ENCODE measurements around the gene TEAD3. TPM values are rescaled to one million over a fixed set of nuclear protein-coding genes. Genes with fewer than 3 reads are reported as not detected.

Gene TEAD3
- total and polyA plus RNA-seq, 11 donors = 25.8 to 54.3 (median 35.2) TPM

GRCh38 chr6:35506536-35506935, 9.7 kb upstream of the TEAD3 start:
- Histone ChIP-seq H3K36me3 (no peaks in the 10 kb centered on the region), H3K27me3 (peaks cover 0 to 71% (median 8%) of the 10 kb centered on the region in 9 donors), H3K27ac (no peak overlapping the region), H3K4me3 (no peak overlapping the region), H3K9me3 (no peaks in the 10 kb centered on the region), H3K4me1 (peaks cover 0 to 4% (median 0%) of the 10 kb centered on the region in 12 donors)
- ATAC-seq (no peak), DNase-seq (no peak)
- 94 to 100% (median 97%) methylated on average over 3 of the region's 3 CpGs for WGBS, 4 donors
- intact Hi-C loops (cut with DNase I) = no loop called here
- TF ChIP-seq CTCF (IDR thresholded peaks at IDR 0.05) = no peak
- TF ChIP-seq POLR2A (IDR thresholded peaks at IDR 0.05) = no peak

GRCh38 chr6:35505999-35506412, 9.1 kb upstream of the TEAD3 start:
- no peak overlapping the region for H3K4me3 ChIP-seq
- H3K27ac ChIP-seq = no peak overlapping the region
- TF ChIP-seq POLR2A (IDR thresholded peaks at IDR 0.05) = no peak
- TF ChIP-seq CTCF (IDR thresholded peaks at IDR 0.05) = no peak
- DNase-seq (no peak), ATAC-seq (no peak)
- intact Hi-C loops (cut with DNase I) = no loop called here
- WGBS, 4 donors = 46 to 61% (median 54%) methylated on average over 9 to 21 of the region's 21 CpGs
- H3K9me3 ChIP-seq = no peaks in the 10 kb centered on the region
- no peaks in the 10 kb centered on the region for H3K36me3 ChIP-seq
- peaks cover 0 to 67% (median 7%) of the 10 kb centered on the region in 9 donors for H3K27me3 ChIP-seq
- peaks cover 0 to 4% (median 0%) of the 10 kb centered on the region in 12 donors for H3K4me1 ChIP-seq

- no peaks in the 10 kb centered on the region for H3K9me3 ChIP-seq
- TF ChIP-seq CTCF (IDR thresholded peaks at IDR 0.05) = no peak
- no peak for TF ChIP-seq POLR2A (IDR thresholded peaks at IDR 0.05)
- H3K27me3 ChIP-seq = peaks cover 0 to 64% (median 7%) of the 10 kb centered on the region in 9 donors
- peaks cover 0 to 16% (median 2%) of the 10 kb centered on the region in 12 donors for H3K4me1 ChIP-seq
- no peak for ATAC-seq
- H3K27ac ChIP-seq = no peak overlapping the region
- no peak for DNase-seq
- intact Hi-C loops (cut with DNase I) = no loop called here
- H3K4me3 ChIP-seq = no peak overlapping the region
- 53 to 75% (median 67%) methylated on average over 6 to 15 of the region's 15 CpGs for WGBS, 4 donors
- H3K36me3 ChIP-seq = no peaks in the 10 kb centered on the region
Observed at GRCh38 chr6:35503534-35503933, 6.7 kb upstream of the TEAD3 start.

- peaks cover 0 to 28% (median 12%) of the 10 kb centered on the region in 12 donors for H3K4me1 ChIP-seq
- no peak for ATAC-seq
- intact Hi-C loops (cut with DNase I) = no loop called here
- 93 to 98% (median 96%) methylated on average over 2 of the region's 2 CpGs for WGBS, 4 donors
- no peak for DNase-seq
- no peaks in the 10 kb centered on the region for H3K9me3 ChIP-seq
- no peaks in the 10 kb centered on the region for H3K36me3 ChIP-seq
- H3K27ac ChIP-seq = no peak overlapping the region
- TF ChIP-seq CTCF (IDR thresholded peaks at IDR 0.05) (no peak), POLR2A (IDR thresholded peaks at IDR 0.05) (no peak)
- H3K27me3 ChIP-seq = peaks cover 0 to 70% (median 10%) of the 10 kb centered on the region in 9 donors
- no peak overlapping the region for H3K4me3 ChIP-seq
Observed at GRCh38 chr6:35501784-35502183, 4.9 kb upstream of the TEAD3 start.
